HG03342 (cell line): ENCODE results near the gene CFAP20DC.
A peak's percentile ranks its signal among the peaks of the same experiment; 100 is the strongest.
"Not testable (repeated sequence)": the region's sequence is repeated elsewhere in the genome, so short reads cannot be mapped to it uniquely, and the experiment has no call there.

Experiments
- ATAC-seq: cut with Tn5 transposase; IDR thresholded peaks from one replicate; pipeline ENCODE4 v1.9.1; 2021; ENCODE audit warnings: mild to moderate bottlenecking, moderate library complexity; ENCODE audit not compliant: unreplicated experiment

CFAP20DC gene

GRCh38 chr3:58874795-58875194 lies 175.0 kb downstream of the CFAP20DC start:
- peak; percentile 91 for ATAC-seq

- ATAC-seq = peak; percentile 39
Measured at GRCh38 chr3:58874248-58874741, 175.5 kb downstream of the CFAP20DC start.

DNA sequence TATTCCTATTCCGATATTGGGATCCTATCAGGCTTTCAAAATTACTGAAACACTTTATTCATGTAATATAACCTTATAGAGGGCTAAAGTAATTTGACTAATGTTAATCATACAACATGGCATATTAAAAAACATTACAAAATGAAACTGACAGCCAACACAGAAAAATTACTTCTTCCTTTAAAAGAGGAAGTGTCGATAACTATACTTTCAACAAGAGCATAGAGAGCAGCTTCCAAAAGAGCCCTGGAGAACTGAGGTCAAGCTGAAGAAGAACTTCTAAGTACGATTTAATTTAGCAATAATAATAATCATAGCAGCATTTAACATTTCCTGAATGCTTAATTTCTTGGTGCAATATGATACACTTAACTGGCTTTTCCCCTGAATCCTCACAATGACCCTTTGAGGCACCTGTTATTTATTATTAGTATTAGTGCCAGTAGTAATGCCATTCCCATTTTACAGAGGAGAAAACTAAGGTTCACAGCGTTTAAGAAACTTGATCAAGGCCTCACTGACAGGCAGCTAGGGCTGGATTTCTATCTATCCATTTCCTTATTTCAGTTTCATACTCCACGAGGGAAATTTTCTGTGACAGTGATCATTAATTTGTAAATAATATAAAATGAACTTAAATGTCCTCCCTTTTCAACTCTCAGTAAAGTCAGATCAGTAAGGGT lies 181.6 kb downstream of the CFAP20DC start:
- ATAC-seq = no peak

- no peak for ATAC-seq
Measured at GRCh38 chr3:58867621-58868020, 182.2 kb downstream of the CFAP20DC start.

DNA sequence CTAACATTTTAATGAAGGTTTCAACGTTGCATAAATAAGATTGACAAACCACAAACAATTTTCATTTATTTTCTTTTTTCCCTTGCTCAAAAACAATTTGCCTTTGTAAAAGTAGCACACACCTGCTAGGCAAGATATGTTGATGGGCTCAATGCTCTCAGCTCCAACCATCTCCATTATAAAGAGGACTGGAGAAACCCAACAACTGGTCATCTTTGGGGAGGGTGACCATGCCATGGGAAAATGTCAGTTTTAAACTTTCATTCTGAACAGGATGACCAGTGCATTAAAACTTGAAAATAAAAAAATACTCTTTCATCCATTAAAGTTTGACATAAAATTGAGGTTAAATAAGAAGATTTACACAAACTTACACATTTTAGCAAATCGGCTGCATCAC lies 183.7 kb downstream of the CFAP20DC start:
- ATAC-seq = no peak

DNA sequence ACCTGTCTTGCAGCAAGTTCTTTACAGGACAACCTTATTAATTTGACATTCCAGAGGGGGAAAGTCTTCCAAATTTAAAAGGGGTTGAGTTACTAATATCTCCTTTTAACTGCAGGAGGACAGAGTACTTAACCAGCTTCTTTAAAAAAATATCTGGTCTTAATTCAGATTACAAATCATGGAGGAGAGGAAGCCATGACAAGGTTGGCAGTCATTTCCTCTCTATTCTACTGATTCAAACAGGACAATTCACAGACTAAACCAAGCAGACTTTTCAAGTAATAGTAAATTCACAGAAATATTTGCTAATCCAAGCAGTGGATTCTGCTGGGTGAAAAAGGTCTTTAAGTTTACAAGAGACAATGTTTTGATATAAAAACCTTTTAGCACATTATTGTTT lies 185.3 kb downstream of the CFAP20DC start:
- ATAC-seq = no peak

GRCh38 chr3:58863206-58863605 lies 186.6 kb downstream of the CFAP20DC start:
- no peak for ATAC-seq

DNA sequence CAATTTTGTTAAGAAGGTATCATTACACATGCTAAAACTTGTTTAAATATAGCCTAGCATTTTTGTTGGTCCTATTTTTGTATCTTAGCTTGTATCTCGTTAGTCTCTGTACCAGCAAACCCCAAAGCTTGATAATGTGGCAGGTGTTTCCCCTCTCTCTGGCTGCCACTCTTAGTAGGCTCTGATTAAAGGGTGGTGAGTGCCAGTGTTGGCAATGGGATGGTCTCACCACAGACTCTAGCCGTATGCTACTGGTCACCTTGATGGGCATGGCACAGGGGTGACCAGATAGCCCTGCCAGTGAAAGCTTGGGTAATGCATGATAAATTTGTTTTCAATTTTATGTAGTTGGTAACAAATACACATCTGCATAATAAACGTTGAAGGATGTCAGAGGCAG lies 188.3 kb downstream of the CFAP20DC start:
- no peak for ATAC-seq

DNA sequence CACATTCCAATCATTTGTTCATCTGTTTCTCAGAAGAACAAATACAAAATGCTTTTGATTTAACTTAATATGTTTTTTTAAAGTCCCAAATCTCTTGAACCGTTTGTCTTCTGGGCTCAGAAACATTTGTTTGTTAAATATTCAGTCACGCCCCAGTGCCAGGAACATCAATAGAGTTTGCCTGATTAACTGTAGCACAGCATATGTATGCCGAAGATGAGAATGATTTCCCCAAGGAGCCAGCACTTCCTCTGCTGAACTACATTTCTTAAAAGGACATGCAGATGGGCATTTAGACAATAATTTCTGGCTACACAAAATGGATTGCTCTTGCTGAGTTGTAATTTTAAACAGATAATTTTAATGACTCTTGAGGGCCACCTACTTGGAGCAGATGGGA lies 191.7 kb downstream of the CFAP20DC start:
- no peak for ATAC-seq

DNA sequence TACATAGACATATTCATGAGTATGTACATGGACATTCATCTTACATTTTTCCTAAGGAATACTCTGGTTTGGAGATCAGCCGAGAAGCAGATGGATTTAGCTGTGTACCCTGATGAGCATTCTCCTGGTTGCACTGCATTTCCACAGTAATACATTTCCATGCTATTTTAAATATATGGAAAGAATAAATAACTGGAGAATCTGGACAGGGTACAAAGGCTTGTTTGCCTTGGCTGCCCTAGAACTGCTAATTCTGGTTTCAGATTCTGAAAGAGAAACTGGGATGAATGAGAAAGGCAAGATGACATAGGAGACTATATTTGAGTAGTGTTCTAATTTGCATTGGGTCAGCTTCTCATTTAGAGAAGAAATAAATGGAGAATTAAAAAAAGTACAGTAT lies 192.4 kb downstream of the CFAP20DC start:
- no peak for ATAC-seq

DNA sequence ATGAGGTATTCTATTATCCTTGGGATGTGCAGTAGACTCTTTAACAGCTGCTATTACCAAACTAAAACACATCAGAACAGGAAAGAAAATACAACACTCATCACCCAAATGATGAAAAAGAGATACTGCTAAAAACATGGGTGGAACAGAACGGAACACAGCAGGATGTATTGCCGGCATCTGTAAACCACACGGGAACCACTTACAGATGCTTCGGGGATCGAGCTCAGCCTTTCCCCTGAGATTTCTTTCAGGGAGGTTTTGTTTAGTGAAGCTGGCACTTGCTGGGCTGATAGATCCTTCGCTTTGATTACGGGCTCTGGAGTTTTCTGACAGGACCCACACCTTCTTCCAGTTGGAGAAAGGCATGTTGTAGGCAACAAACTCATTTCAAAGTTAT lies 201.0 kb downstream of the CFAP20DC start:
- no peak for ATAC-seq

GRCh38 chr3:58842050-58842747 lies 207.6 kb downstream of the CFAP20DC start:
- not testable (repeated sequence) for ATAC-seq

GRCh38 chr3:58840949-58841348 lies 208.9 kb downstream of the CFAP20DC start:
- no peak for ATAC-seq

- ATAC-seq = no peak
Measured at GRCh38 chr3:58839964-58840363, 209.9 kb downstream of the CFAP20DC start.

GRCh38 chr3:58839187-58839586 lies 210.6 kb downstream of the CFAP20DC start:
- ATAC-seq = no peak

DNA sequence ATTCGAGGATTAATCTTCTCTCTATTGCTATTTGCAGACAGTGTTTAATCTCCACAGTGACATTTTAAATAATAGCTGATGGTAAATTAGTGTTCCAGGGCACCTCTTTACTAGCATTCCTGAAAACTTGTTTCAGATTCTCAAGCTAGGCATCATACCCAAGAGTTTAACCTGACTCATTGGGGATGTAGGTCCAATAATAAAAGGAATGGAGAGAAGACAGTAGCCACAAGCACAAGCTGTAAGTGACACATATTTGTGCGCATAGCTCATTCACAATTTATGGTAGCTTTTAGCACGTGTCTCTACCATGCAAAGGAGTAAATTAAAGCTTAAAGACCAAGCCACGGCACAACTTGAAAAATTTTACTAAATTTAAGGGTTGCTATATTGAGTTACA lies 212.0 kb downstream of the CFAP20DC start:
- no peak for ATAC-seq

- ATAC-seq = no peak
Measured at GRCh38 chr3:58837141-58837843, 212.5 kb downstream of the CFAP20DC start.

DNA sequence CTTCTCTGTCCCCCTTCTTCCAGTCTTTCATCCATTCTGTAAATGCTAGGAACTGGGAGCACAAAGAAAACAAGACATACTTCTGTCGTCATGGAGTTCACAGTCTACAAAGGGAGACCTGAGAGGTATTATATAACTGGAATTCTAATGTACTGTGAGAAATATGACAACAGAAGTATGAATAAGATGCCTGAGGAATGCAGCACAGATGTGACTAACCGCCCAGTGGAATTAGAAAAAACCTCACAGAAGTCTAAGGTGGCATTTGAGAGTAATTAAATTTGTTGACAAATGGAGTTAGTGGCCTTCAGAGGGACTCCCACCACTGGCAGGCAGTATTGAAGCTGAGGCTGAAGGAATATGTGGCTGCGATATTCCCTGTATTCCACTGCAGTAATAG lies 214.7 kb downstream of the CFAP20DC start:
- ATAC-seq = no peak

DNA sequence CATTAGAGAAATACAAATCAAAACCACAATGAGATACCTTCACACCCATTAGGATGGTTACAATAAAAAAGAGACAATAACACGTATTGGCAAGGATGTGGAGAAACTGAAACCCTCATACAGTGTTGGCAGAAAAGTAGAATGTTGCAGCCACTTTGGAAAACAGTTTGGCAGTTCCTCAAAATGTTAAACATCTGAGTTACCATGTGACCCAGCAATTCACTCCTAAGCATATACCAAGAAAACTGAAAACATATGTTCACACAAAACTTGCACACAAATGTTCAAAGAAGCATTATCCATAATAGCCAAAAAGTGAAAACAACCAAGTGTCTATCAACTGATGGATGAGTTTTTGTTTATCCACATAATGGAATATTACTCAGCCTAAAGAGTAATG lies 216.3 kb downstream of the CFAP20DC start:
- ATAC-seq = no peak

DNA sequence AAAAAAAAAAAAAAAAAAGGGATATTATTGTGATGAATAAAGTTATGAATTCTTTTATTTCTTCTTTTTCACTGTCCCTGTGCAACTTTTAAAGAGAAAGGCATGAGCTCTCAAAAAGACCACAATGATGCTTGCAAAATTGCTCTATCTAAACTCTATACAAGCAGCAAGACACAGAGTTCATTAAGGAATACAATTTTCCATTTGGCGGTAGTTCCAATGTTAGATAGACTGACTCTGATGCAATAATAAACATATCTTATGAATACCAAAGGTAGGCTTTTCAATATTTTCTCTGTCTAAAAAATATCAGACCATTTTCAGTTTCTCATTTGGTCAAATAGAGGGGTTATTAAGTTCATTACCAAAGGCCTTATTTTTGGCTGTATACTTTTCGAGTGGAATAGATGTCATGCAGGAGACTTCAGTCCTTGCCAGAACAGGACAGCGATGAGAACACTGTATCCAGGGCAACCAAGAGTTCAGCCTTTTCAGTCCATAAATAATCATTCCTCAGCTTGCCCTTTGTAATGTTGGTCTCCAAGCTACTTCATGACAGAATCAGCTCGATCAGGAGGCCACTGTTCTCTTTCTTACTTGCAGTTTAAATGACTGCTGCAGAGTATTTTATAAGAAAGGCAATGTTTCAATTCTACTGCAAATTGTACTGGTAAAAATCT lies 220.4 kb downstream of the CFAP20DC start:
- no peak for ATAC-seq

- no peak for ATAC-seq
Measured at GRCh38 chr3:58824777-58825176, 225.0 kb downstream of the CFAP20DC start.
